Mesenteric fat pad (tissue), 1 donor: Measurements from ENCODE around the gene TLCD1. TPM values are rescaled to one million over a fixed set of nuclear protein-coding genes. Genes with fewer than 3 reads are reported as not detected.
"Not testable (repeated sequence)": the region's sequence is repeated elsewhere in the genome, so short reads cannot be mapped to it uniquely, and the experiment has no call there.

ENCODE experiments used
- DNase-seq: peaks from one replicate; pipeline ENCODE4 v3.0.0-alpha.2; 2020; ENCODE audit warnings: low spot score
- total RNA-seq: library from RNA; stranded (reverse); fragmentation: NEBNext Ultra II Directional; extraction: Animal tissue kit (Norgen Biotek cat#: 25700); gene quantifications from one replicate; pipeline ENCODE4 v1.2.1, GENCODE V29; 2021
- donor health status: DM: yes; HTN: yes; CAD: no.

TLCD1 gene
- total RNA-seq, 1 donor from 2014 or later, result 3.4 TPM

DNA sequence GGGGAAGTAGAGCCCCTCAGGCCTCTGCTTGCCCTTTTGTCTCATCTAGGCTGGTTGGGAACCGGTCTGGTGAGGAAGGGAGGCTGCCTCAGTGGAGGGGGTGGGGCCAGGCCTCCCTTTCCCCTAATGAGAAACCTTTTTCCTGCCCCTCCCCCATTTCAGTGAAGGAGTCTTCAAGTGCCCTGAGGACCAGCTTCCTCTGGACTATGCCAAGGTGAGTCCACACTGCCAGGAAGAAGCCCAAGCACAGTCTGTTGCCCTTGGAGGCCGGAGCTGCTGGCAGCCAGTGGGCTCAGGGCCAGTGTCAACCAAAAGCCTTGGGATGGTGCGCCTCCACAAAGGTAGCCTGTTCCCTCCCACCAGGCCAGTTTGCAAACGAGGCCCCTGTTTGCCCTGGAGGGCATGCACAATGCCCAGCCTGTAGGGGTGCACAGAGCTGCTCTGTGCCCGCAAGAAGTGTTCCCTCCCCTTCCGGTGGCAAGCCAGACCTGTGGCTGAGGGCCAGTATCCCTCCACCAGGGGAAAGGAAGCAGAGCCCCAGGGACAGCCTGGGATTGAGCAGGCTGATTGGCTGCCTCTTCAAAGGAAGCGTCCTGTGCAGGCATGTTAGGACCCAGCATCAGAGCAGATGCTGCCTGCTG lies 21.1 kb upstream of the TLCD1 start:
- DNase-seq, result no peak

DNA sequence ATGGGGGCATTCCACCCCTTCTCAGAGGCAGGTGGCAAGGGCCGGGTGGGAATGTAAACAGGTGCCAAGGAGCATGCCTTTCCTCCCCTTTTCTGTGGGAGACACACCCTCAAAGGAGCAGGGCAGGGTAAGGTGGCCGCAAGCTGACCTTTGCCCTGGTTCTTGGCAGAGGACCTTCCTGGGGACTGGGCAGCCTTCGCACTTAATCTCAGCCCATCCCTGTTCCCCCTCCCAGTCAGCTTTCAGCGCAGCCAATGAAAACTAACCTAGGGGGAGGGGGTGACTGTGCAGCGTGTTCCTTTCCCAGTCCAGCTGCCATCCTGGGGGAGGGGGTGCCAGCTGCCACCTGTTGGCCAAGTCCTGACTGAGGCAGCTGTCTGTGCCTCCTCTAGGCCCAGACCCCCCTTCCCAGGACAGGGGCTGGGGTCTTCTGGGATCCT lies 20.6 kb upstream of the TLCD1 start:
- no peak for DNase-seq

DNA sequence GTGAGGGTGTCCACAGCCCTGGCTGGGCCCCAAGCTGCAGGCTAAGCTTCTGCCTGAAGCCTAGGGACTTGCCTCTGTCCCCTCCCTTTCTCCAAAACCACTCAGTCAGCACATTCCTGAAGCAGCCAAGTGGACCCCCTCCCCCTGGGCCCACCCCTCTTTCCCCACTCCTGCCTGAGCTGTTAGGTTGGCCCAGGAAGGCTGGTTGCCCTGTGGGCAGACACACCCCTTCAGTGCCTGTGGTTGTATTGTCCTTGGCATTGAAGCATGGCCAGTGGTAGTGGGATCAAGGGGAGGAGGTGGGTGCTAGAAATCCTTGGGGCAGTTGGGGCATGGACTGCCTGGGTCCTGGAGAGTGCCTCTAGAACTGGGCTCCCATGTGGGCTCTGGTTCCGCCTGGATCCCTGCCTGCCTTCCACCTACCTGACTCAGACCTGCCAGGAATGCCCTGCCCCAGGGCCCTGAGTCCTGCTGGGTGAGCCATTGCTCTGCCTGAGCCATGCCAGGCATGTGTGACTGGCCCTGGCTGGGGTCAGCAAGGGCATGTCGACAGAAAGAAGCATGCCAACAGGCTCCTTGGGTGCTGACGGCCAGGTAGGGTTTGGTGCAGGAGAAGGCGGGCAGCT lies 19.9 kb upstream of the TLCD1 start:
- DNase-seq, result no peak

DNA sequence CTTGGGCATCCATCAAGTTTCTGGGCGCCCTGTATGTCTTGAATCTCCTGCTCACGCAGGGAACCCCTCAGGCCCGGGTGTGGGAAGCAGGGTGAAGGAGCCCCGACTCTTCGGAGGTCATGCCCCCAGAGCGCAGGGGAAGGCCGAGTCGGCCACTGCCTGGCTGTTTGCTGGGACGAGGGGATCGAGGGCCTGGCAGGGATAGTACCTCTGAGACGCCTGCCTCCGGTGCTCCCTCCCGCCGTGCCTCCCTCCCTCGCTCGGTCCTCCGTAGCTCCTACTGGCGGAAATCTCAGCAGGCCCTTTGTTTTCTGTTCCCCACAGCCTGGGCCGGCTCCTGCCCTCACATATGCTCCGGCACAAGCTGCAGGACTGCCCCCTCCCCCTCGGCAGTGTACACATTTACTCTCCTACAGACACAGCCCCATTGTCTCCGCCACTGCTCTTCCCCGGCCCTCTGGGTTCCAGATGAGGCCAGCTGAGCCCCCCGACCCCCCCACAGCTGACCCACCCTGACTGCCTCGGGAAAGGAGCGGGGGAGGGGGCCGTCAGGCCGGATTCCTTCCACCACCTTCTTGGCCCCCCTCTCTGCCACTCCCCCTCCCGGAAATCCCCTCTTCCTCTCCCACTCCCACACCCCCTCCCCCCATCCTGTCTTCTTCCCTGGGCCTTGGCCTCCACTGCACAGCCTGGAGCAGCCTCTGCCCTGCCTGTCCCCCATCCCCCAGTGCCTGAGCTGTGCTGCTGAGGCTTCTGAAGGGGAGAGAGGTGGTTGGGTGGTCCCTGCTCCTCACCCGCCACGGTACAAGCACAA lies 19.1 kb upstream of the TLCD1 start:
- DNase-seq, result no peak

DNA sequence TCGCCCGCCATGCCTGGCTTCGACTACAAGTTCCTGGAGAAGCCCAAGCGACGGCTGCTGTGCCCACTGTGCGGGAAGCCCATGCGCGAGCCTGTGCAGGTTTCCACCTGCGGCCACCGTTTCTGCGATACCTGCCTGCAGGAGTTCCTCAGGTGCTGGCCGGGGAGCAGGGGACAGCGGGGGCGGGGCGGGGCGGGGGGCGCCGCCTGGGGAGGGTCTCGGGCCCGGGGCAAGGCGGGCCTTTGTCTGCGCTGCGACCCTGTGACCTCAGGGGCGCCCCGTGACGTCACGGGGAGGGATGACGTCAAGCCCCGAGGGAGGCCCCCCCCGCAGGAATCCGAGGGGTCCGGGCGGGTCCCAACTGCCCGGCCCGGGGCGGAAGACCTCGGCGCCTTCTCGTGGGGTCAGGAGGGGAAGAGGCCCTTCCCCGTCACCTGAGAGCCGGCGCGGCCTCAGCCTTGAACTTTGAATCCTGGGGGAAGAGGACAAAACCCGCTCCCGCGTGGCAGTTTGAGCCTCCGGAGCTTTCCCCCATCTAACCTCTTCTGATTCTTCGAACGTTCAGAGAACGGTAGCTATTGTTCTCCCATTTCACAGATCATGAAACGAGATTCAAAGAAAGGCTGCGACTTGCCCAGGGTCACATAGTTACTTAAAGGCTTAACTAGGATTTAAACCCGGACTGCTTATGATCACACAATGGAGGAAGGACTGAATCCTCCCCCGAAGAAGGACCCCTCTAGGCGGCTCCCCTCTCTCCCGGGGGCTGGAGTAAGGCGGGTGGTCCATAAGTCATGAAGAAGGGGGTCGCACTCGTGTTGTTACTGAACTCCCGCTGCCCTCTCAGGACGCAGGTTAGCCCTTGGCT lies 18.3 kb upstream of the TLCD1 start:
- no peak for DNase-seq

DNA sequence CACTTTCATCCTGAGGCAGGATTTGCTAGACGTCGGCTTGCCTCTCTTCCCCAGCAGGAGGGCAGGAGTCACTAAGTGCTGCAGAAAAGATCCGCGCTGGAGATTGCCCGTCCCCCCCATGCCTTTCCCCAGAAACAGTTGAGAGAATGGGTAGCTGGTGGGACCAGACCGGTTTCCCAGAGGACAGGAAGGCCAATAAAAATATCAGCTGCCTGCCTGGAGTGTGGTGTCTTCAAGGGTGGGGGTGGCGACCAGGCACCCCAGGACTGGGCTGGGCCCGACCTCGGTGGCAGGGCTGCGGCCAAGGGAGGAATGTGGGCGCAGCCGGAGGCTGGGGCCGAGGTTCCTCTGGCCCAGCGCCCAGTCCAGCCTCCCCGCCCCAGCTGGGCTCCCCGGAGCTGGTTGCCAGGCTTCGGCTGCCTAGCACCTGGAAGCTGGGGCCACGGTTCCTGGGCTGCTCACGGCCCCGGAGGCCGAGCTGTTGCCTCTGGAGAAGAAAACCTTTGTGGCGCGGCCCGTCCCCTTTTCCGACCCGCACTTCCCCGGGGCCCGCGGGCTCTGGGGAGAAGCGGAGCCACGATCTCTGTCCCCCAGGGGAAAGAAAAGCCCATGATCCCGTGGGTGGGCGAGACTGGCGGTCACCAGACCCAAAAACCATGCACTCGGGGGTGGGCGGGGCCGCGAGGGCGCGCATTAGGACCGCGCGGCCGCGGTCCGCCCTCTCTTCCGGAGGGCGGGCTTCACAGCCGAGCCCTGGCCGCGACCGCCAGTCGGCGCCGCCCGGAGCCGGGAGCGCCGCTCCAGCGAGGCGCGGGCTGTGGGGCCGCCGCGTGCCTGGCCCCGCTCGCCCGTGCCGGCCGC lies 17.4 kb upstream of the TLCD1 start, which contains the start of gene TRAF4:
TSS of gene TRAF4 (plus strand) at position 769 of the 861 bp plus-strand sequence. CDS start 102 bp downstream, outside the sequence.
- no peak for DNase-seq

DNA sequence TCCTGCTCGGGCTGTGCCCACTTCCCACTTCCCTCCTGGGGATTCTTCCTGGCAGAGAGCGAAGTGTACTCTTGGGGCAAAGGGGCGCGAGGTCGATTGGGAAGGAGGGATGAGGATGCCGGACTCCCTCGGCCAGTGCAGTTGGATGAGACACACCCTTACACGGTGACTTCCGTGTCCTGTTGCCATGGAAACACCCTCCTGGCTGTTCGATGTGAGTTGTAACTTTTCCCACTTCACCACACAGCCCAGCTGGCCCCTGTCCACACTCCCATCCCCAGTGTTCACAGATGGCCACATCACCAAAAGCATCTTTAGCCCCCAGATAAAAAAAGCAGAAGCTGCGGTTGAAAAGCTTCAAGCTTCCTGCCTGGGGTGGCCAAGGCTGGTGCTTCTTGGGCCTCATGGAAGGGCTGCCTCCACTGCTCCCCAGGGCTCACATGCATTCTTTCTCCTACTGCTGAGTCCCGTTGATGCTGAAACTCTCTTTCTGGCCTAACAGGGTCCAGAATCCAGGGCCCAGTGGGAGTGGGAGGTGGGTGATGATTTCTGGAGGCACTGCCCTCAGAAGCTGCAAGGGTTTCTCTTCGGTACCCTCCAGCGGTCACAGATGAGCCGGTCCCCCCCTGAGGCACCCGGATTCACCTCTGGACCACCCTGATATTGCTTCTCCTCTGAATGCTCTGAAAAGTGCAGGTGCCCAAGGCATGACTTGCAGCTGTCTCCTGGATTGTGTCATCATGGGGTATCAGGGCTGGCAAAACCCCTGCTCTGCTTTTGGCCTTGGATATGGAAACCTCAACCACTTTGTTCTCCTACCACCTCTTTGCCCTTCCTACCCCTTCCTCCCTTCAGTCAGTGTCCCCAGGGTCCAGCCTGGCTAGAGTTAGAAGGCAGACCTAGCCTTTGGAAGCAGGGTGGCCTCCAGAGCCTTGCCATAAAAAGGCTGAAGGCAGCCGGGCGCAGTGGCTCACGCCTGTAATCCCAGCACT lies 15.6 kb upstream of the TLCD1 start:
- DNase-seq, result no peak

DNA sequence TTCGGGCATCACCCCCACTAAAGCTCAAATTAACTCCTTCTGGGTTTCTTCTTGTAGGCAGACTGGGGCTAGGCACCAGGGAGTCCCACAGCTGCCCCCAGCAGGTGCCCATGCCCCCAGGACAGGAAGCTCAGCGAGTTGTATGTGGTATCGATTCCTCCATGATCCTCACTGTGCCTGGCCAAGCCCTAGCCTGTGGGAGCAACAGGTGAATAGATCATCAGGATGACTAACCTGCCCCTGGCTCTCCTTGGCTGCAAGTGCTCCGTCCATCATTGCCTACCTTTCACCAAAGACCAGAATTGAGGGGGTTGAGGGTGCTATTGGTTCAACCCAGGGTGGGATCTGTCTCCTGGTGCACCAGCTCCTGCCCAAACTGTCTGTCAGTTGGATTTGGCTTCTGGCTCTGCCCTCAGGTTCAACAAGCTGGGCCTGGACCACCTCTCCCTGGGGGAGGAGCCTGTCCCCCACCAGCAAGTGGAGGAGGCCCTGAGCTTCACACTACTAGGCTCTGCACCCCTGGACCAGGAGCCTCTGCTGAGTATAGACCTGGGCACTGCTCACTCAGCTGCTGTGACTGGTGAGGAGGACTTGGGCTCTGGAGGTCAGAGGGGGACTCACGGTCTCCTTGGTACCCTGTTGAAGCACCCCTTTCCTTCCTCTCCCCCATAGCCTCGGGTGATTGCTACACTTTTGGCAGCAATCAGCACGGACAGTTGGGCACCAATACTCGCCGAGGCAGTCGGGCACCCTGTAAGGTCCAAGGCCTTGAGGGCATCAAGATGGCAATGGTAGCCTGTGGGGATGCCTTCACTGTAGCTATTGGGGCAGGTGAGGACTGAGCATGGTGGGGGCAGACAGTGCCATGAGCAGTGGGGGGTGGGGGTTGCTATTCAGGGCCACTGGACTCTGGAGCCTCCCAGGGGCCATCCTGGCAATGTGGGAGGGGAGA lies 14.6 kb upstream of the TLCD1 start:
- no peak for DNase-seq

DNA sequence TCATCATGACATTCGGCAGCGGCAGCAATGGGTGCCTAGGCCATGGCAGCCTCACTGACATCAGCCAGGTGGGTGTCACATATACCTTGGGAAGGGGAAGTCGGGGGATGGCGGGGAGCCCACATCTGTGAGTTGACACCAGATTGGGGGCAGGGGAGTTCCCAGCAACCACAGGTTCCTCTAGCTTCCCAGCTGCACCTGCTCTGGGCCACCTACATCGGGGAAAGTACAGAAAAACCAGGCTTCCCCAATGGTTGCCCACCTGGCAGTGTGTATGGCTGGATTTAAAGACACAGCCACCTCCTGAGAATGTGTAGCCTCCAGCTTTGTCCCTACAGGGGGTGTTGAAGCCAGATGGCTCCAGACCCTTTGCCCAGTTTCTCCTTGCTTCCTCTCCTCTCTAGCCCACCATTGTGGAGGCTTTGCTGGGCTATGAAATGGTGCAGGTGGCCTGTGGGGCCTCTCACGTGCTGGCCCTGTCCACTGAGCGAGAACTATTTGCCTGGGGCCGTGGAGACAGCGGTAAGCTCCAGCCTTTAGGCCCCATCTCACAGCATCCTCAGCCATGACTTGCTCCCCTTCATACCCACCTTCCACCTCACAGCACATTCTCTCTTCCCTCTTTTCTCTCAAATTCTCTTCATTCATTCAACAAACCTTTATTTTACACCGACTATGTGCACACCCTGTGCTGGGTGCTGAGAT lies 12.8 kb upstream of the TLCD1 start:
- no peak for DNase-seq

DNA sequence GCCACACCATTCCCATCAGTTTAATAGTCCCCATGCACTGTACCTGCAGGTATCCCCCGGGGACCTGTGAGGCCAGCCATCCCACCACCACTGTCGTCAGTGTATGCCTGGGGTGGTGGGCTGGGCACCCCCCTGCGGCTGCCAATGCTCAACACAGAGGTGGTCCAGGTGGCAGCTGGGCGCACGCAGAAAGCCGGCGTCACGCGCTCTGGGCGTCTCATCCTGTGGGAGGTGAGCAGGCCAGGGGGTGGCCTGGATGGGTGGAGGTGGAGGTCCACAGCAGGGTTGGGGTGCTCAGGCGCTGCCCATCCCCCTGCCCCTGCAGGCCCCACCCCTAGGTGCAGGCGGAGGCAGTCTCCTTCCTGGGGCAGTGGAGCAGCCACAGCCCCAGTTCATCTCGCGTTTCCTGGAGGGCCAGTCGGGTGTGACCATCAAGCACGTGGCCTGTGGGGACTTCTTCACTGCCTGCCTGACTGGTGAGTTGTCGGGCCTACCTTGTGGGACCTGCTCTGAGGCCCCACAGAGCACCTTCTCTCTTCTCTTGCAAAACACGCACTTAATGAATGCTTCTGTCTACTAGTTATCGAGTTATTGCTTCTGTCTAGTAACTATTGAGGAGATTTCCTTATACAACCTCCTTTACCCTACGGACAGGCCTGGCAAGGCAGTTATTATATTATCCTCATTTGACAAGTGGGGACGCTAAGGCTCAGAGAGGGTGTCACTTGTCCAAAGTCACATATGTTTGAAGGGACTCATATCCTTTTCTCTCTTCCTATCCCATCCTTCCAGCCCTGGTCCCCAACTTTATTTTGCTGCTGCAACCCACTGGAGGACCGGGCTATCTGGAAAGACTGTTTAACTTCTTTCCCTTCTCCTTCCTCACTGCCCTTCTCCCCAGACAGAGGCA lies 12.0 kb upstream of the TLCD1 start:
- DNase-seq, result no peak

DNA sequence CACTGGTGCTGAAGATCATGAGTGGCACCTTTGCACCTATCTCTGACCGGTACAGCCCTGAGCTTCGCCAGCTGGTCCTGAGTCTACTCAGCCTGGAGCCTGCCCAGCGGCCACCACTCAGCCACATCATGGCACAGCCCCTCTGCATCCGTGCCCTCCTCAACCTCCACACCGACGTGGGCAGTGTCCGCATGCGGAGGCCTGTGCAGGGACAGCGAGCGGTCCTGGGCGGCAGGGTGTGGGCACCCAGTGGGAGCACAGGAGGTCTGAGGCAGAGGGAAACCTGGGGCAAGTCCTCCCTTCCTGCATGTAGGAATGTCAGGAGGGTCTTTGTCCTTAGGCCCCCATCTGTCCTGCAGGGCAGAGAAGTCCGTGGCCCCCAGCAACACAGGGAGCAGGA lies 11.3 kb upstream of the TLCD1 start:
- no peak for DNase-seq

DNA sequence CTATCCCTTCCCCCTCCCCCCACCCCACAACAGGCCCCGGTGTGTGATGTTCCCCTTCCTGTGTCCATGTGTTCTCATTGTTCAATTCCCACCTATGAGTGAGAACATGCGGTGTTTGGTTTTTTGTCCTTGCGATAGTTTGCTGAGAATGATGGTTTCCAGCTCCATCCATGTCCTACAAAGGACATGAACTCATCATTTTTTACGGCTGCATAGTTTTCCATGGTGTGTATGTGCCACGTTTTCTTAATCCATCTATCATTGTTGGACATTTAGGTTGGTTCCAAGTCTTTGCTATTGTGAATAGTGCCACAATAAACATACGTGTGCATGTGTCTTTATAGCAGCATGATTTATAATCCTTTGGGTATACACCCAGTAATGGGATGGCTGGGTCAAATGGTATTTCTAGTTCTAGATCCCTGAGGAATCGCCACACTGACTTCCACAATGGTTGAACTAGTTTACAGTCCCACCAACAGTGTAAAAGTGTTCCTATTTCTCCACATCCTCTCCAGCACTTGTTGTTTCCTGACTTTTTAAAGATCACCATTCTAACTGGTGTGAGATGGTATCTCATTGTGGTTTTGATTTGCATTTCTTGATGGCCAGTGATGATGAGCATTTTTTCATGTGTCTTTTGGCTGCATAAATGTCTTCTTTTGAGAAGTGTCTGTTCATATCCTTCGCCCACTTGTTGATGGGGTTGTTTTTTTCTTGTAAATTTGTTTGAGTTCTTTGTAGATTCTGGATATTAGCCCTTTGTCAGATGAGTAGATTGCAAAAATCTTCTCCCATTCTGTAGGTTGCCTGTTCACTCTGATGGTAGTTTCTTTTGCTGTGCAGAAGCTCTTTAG lies 10.1 kb upstream of the TLCD1 start:
- DNase-seq, result not testable (repeated sequence)

DNA sequence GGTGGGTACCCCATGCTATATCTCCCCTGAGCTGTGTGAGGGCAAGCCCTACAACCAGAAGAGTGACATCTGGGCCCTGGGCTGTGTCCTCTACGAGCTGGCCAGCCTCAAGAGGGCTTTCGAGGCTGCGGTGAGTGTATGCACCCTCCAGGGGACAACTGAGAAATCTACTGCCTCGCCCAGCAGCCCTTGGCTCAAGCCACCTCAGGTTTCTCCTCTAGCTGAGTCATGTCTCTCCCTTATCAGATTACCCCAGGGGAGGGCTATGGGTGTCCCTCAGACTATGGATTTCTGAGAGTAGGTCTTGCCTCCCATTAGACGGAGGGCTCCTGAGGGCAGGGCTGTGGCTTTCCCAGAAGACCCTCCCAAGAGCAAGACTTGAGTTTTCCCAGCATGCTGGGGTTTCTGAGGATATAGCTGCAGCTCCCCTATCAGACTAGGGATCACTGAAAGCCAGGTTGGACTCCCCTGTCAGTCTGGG lies 9.2 kb upstream of the TLCD1 start:
- no peak for DNase-seq

DNA sequence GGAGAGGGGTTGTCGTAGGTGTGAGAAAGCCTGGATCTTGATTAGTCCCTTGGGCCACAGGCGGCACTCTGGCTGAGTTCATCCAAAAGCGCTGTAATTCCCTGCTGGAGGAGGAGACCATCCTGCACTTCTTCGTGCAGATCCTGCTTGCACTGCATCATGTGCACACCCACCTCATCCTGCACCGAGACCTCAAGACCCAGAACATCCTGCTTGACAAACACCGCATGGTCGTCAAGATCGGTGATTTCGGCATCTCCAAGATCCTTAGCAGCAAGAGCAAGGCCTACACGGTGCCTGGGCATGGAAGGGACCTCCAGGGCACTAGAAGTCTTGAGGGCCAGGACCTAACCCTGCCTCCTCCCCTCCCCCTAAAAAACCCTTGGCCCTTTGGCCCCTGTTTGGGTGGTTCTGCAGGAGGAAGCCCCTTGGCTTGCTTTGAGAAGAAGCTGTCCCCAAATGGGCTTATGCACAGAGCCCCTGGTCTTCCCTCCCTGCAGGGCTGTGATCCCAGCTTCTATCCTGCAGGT lies 8.7 kb upstream of the TLCD1 start:
- no peak for DNase-seq

DNA sequence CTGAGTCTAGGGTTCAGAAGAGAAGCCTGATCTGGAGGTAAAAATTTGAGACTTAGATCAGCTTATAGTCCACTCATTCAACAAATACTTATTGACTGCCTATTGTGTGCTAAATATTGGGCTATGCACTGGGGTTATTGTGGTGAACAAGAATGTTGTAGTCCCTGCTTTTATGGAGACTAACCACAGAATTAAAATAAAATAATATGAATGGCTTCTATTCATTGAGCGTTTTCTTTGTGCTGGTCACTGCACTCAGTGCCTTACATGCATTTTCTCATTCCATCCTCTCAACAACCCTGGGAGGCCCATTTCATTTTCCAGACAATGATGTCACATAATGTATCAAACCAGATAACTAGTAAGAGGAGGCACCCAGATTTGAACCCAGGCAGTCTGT lies 7.3 kb upstream of the TLCD1 start:
- DNase-seq, result no peak
